Measurements from ENCODE around the gene SLC38A8. TPM values are rescaled to one million over a fixed set of nuclear protein-coding genes. Genes with fewer than 3 reads are reported as not detected.

Gene SLC38A8
- total and polyA plus RNA-seq, 8 donors, result 0.14 to 0.49 (median 0.34) TPM; not detected in 4

DNA sequence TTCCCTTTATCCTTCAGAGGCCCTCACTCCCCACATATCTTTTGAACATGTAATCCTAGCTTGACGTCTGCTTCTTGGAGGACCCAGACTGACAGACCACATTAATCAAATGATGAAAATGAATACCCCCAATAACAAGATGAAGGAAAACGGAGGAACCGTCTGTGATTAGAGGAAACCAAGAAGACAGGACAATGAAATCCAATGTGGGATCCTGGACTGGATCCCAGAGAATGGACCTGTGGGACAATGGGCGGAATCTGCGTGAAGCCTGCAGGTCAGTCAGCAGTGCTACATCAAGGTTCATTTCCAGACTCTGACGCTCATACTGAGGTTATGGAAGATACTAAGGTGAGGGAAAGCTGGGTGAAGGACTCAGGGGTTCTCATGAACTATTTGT lies 38.2 kb upstream of the SLC38A8 start:
- DNase-seq (no peak), FAIRE-seq (no peak), ATAC-seq (no peak)
- Histone ChIP-seq H3K4me1 (no peaks in the 10 kb centered on the region), H3K36me3 (peaks cover 7 to 41% (median 8%) of the 10 kb centered on the region in 3 donors), H3K4me3 (no peak overlapping the region), H3K9me3 (no peaks in the 10 kb centered on the region), H3K27me3 (no peaks in the 10 kb centered on the region), H3K27ac (no peak overlapping the region)
- WGBS, 2 donors, result 84 to 89% methylated on average over 6 of the region's 6 CpGs
- TF ChIP-seq, protein P1, sequence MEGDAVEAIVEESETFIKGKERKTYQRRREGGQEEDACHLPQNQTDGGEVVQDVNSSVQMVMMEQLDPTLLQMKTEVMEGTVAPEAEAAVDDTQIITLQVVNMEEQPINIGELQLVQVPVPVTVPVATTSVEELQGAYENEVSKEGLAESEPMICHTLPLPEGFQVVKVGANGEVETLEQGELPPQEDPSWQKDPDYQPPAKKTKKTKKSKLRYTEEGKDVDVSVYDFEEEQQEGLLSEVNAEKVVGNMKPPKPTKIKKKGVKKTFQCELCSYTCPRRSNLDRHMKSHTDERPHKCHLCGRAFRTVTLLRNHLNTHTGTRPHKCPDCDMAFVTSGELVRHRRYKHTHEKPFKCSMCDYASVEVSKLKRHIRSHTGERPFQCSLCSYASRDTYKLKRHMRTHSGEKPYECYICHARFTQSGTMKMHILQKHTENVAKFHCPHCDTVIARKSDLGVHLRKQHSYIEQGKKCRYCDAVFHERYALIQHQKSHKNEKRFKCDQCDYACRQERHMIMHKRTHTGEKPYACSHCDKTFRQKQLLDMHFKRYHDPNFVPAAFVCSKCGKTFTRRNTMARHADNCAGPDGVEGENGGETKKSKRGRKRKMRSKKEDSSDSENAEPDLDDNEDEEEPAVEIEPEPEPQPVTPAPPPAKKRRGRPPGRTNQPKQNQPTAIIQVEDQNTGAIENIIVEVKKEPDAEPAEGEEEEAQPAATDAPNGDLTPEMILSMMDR (IDR thresholded peaks at IDR 0.05), result no peak
- intact Hi-C loops (cut with DNase I), result loop anchor here in 1 of 3 donors (10.0 kb wide), 1 partner anchor 104 kb away; the partner anchor contains the start of gene TAF1C

DNA sequence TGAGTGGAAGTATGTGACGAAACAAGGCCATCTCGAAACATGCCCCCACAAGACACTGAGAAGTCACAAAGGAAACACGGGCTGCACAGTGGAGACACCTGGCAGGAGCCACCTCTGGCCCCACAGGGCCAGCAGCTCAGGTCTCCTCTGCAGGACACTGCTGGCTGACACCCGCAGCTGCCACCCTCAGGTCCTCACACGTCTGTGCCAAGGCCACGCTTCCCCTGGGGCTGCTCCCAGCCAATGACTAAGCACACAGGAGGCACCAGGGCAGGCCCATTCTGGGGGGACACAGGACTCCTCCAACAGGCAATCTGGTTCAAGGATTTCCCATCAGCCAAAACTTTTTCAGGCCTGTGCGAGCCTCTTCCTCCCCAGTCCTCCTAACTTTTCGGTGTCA lies 37.8 kb upstream of the SLC38A8 start:
- Histone ChIP-seq H3K9me3 (no peaks in the 10 kb centered on the region), H3K27me3 (no peaks in the 10 kb centered on the region), H3K36me3 (peaks cover 7 to 41% (median 8%) of the 10 kb centered on the region in 3 donors), H3K27ac (no peak overlapping the region), H3K4me3 (no peak overlapping the region), H3K4me1 (no peaks in the 10 kb centered on the region)
- 70 to 73% methylated on average over 8 of the region's 8 CpGs for WGBS, 2 donors
- TF ChIP-seq, protein P1 (IDR thresholded peaks at IDR 0.05), result no peak
- FAIRE-seq (no peak), ATAC-seq (peak in 1 of 4 donors; percentile 9), DNase-seq (no peak)
- intact Hi-C loops (cut with DNase I), result loop anchor here in 1 of 3 donors (10.0 kb wide), 1 partner anchor 104 kb away; the partner anchor contains the start of gene TAF1C

DNA sequence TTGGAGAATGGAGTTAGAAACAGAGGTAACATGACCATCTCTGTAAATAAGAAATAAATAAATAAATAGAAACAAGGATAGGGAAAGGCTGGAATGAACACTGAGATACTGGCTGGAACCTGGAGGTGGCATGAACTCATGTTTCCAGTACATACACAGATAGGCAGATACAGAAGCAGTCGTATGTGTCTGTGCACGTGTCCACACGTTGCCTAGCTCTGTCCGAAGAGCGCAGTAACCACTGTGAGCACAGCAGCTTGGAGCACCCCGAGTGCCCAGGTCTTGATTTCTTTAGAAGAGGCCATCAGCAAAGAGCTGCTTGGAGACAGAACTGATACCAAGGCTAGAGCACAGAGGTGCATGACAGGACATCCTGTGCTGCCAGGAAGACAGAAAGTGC lies 37.1 kb upstream of the SLC38A8 start:
- ATAC-seq (peak in 2 of 4 donors; percentile 58 to 68), DNase-seq (no peak), FAIRE-seq (no peak)
- Histone ChIP-seq H3K9me3 (no peaks in the 10 kb centered on the region), H3K36me3 (peaks cover 8 to 48% (median 12%) of the 10 kb centered on the region in 3 donors), H3K4me1 (no peaks in the 10 kb centered on the region), H3K4me3 (no peak overlapping the region), H3K27ac (no peak overlapping the region), H3K27me3 (no peaks in the 10 kb centered on the region)
- intact Hi-C loops (cut with DNase I), result loop anchor here in 1 of 3 donors (10.0 kb wide), 1 partner anchor 105 kb away; the partner anchor contains the start of gene TAF1C
- TF ChIP-seq, protein P1 (IDR thresholded peaks at IDR 0.05), result no peak
- WGBS, 2 donors, result 85 to 91% methylated on average over 6 of the region's 6 CpGs

DNA sequence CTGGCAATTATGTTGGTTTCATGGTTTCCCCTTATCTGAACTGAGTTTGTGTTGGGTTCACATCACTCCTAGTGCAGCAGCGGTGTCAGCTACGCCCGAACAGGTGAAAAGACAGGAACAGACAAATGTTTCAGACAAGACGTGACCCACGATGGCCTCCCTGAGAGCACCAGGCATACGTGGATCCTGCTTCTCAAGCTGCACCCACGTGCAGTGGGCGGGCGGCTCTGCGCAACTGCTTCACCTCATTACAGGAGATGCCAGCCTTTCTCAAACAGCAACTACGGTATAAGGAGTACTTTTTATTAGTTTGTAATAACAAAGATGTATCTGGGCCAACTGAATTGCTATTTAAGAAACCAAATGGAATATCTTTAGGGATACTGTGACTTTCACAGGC lies 32.8 kb upstream of the SLC38A8 start:
- no peaks in the 10 kb centered on the region for H3K4me1 ChIP-seq
- no peak overlapping the region for H3K27ac ChIP-seq
- FAIRE-seq (no peak), DNase-seq (no peak), ATAC-seq (no peak)
- 88 to 90% methylated on average over 11 of the region's 11 CpGs for WGBS, 2 donors
- peaks cover 2 to 60% (median 13%) of the 10 kb centered on the region in 3 donors for H3K36me3 ChIP-seq
- intact Hi-C loops (cut with DNase I), result no loop called here
- no peaks in the 10 kb centered on the region for H3K9me3 ChIP-seq
- no peaks in the 10 kb centered on the region for H3K27me3 ChIP-seq
- H3K4me3 ChIP-seq, result no peak overlapping the region
- TF ChIP-seq, protein P1 (IDR thresholded peaks at IDR 0.05), result no peak

DNA sequence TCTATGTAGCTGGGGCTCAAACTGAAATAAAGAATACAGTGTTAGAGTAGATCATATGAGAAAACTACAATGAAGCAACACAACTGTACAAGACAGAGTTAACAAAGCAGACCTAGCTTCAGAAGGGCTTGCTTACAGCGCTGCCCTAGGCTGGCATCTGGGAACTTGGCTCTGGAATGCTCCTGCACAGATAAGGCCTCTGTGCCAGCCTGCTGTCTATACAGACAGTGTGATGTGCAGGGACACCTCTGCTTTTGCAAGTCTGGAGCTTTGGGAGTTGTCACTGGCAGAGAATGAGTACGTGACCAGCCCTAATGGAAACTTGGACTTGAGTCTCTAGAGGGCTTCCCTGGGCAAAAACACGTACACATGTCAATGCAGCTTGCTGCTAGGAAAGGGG lies 32.1 kb upstream of the SLC38A8 start:
- ATAC-seq (no peak), FAIRE-seq (no peak)

More for the DNA sequence above, 32.1 kb upstream of the SLC38A8 start:
- Histone ChIP-seq H3K9me3 (no peaks in the 10 kb centered on the region), H3K36me3 (peaks cover 0 to 64% (median 16%) of the 10 kb centered on the region in 3 donors), H3K27ac (no peak overlapping the region), H3K27me3 (no peaks in the 10 kb centered on the region), H3K4me1 (no peaks in the 10 kb centered on the region), H3K4me3 (no peak overlapping the region)
- DNase-seq, result no peak
- intact Hi-C loops (cut with DNase I), result no loop called here
- TF ChIP-seq, protein P1 (IDR thresholded peaks at IDR 0.05), result no peak
- 72 to 84% methylated on average over 3 of the region's 3 CpGs for WGBS, 2 donors
